Measurements from ENCODE around the gene AGTR2.

- TF ChIP-seq CTCF (conservative IDR thresholded peaks at IDR 0.05; ENCODE audit: low read depth, low read length) (no peak), EZH2phosphoT487 (IDR thresholded peaks at IDR 0.05; ENCODE audit: borderline replicate concordance, low read length) (no peak), EZH2 (IDR thresholded peaks at IDR 0.05; ENCODE audit: low read length, unreplicated experiment) (no peak)
These were observed 2.4 kb downstream of the AGTR2 start for GRCh38 chrX:116172976-116173375.

Data from PC-3 (cell line).